HUES6 (cell line): ENCODE data around the gene FBLL1.
A peak's percentile ranks its signal among the peaks of the same experiment; 100 is the strongest.
"Not testable (repeated sequence)": the region's sequence is repeated elsewhere in the genome, so short reads cannot be mapped to it uniquely, and the experiment has no call there.

Source experiments
- H3K27ac ChIP-seq: 2 replicates; pipeline ENCODE4 v1.7.0; 2013; ENCODE audit warnings: low read depth, mild to moderate bottlenecking, low read length, inconsistent platforms
- H3K27me3 ChIP-seq: 2 replicates; pipeline ENCODE4 v1.6.1; 2013; ENCODE audit warnings: low read length; ENCODE audit not compliant: control insufficient read depth, insufficient read depth
- H3K36me3 ChIP-seq: 2 replicates; pipeline ENCODE4 v1.6.1; 2013; ENCODE audit warnings: low read length; ENCODE audit not compliant: control insufficient read depth, insufficient read depth
- H3K4me1 ChIP-seq: 2 replicates; pipeline ENCODE4 v1.6.1; 2013; ENCODE audit warnings: low read length; ENCODE audit not compliant: control insufficient read depth, insufficient read depth
- H3K4me3 ChIP-seq: 2 replicates; pipeline ENCODE4 v1.5.1; 2013; ENCODE audit warnings: low read depth, low read length
- H3K9ac ChIP-seq: one replicate; pipeline ENCODE4 v1.6.1; 2013; ENCODE audit warnings: mild to moderate bottlenecking, low read length
- H3K9me3 ChIP-seq: 2 replicates; pipeline ENCODE4 v1.6.1; 2013; ENCODE audit warnings: low read depth, low read length; ENCODE audit not compliant: control insufficient read depth, insufficient read depth

FBLL1 gene

DNA sequence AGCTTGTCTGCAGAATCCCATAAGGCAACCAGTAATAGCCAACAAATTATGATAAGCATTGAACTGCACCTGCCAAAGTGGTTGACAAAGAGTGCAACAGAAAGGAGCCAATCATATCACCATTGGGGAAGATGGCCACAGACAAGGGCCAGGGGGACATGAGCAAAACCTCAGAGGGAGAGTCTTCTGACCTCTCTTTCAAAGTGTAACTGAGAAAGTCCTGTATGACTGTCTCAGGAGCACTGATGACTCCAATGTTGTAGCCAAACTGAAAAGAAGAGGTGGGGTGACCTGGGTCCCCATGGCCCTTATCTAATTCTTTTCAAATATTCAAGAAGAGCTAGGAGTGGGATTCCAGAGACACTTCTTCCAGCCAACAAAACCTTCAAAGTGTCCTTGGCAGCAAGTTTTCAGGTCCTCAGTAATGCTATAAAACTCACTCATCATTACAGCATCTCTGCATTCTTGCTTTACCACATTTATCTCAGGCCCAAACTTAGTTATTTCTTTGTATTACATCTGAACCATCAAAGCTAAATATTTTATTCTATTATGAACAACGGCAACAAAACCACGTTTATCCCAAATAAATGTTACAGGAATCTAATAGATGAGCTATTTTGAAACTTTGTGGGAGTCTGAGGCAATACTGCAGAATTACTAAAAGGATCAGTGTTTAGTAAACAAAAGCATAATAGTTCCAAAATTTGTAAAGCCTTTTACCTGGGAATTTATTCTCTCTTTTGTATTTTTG lies 24.4 kb downstream of the FBLL1 start:
- H3K36me3 ChIP-seq = peaks cover 79% of the 10 kb centered on the region
- H3K4me3 ChIP-seq = no peak overlapping the region
- no peak overlapping the region for H3K9ac ChIP-seq
- no peaks in the 10 kb centered on the region for H3K9me3 ChIP-seq
- H3K27me3 ChIP-seq = no peaks in the 10 kb centered on the region
- no peaks in the 10 kb centered on the region for H3K4me1 ChIP-seq
- H3K27ac ChIP-seq = no peak overlapping the region

DNA sequence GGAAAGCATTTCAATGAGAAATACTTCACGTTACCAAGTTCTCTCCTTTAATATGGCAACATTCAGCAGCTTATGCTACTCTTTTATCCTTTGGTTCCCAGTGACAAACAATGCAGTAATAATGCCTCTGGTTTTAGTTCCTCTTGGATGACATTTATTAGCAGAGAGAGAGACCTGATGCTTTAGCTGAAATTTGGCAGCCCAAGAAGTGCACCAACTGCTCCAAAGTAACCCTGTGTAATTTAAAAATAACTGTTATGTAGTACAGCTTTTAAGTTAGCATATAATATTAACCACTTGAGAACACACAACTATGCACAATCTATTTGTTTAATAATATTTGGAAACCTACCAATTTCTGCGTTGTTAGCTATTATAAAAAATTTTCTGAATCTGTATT lies 28.3 kb downstream of the FBLL1 start:
- H3K9ac ChIP-seq = no peak overlapping the region
- H3K27ac ChIP-seq = no peak overlapping the region
- H3K36me3 ChIP-seq = peaks cover 94% of the 10 kb centered on the region
- no peak overlapping the region for H3K4me3 ChIP-seq
- no peaks in the 10 kb centered on the region for H3K4me1 ChIP-seq
- no peaks in the 10 kb centered on the region for H3K27me3 ChIP-seq
- H3K9me3 ChIP-seq = no peaks in the 10 kb centered on the region

DNA sequence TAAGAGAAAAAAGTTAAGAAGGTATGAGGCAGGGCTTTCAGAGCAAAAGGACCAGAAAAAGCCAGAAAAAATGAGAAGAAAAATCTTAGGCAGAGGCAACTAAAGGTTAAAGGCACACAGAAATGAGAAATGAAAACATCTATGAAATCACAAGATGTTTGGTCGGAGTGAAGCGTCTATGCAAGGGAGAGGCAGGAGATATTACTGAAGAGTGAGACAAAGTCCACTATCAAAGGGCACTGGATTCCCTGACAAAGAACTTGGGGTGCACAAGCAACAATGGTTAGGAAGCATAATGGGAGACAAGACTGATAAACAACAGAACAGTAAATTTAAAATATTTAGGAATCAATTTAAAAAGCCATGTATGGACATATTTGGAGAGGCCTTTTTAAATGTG lies 33.2 kb downstream of the FBLL1 start:
- Histone ChIP-seq H3K27me3 (no peaks in the 10 kb centered on the region), H3K4me1 (no peaks in the 10 kb centered on the region), H3K9me3 (no peaks in the 10 kb centered on the region), H3K27ac (no peak overlapping the region), H3K36me3 (peaks cover 95% of the 10 kb centered on the region), H3K4me3 (no peak overlapping the region), H3K9ac (no peak overlapping the region)

DNA sequence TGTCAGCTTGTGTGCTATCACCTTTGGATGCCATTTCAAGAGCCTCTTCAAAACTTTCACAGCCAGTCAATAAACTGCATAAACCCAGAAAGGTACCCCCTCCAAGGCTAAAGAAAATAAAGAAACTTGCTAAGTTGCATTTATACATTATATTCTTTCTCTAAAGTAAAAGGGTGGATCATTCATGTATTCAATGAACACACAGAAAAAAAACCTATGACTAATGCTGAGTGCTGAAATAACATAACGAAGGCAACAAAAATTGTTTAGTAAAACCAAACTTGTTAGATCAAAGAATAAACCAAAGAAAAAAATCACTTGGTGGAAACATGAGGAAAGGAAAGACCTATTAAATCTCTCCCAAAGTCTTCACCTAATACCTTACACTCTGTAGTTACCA lies 34.9 kb downstream of the FBLL1 start:
- H3K27ac ChIP-seq = no peak overlapping the region
- H3K9ac ChIP-seq = no peak overlapping the region
- H3K27me3 ChIP-seq = no peaks in the 10 kb centered on the region
- no peaks in the 10 kb centered on the region for H3K4me1 ChIP-seq
- H3K36me3 ChIP-seq = peaks cover 93% of the 10 kb centered on the region
- H3K9me3 ChIP-seq = no peaks in the 10 kb centered on the region
- no peak overlapping the region for H3K4me3 ChIP-seq

DNA sequence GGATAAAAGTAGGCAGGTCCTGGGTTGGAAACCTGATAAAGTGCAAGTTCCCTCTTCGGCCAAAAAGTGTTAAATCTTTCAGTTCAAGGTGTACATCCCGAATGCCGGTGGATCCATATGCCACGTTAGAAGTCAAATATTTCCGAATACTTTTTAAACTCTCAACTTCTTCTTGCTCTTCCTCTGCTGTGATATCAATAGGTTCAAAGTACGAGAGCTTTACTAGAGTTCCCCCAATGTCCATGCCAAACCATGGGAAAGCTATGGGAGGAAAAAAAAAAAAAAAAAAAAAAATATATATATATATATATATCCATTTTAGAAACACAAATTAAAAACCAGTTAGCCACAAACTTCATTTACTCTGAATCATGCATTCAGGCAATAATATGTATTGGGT lies 39.6 kb downstream of the FBLL1 start:
- Histone ChIP-seq H3K4me3 (no peak overlapping the region), H3K9ac (no peak overlapping the region), H3K4me1 (no peaks in the 10 kb centered on the region), H3K9me3 (no peaks in the 10 kb centered on the region), H3K27ac (no peak overlapping the region), H3K27me3 (no peaks in the 10 kb centered on the region), H3K36me3 (peaks cover 50% of the 10 kb centered on the region)

DNA sequence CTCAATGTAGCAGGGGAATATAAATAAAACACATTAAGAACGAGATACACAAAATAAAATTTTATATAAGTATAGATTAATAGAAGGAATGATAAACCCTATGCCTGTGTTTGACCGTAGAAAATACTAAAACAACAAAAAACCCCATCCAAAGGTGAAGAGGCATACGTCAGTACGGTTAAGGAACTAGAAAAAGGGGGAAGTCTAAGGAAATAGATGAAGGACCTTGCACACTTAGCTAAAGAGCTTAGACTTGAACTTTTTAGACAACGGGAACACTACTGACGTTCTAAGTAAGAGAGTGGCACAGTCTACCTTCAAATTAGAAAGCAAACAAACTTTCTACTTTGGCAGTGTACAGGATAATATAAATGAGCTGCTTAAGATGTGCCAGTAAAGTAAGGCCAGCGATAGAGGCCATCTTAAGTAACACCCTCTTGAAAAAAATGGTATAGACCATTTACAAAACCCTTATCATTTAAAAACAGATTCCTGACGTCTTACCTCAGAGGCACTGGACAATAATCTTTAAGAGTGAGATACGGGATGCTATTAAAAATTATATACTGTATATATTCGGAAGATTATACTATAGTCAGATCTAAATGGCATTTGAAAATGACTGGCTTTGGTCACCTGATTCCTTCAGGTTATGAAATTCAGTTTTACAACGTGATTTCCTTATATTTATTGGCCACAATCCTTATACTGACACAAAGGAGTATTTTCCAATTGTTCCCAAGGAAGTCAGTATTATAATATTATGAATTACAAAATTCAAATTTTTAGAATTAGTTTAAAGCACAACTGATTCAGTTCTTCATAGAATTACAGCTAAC lies 41.6 kb downstream of the FBLL1 start:
- Histone ChIP-seq H3K36me3 (peaks cover 44% of the 10 kb centered on the region), H3K9me3 (no peaks in the 10 kb centered on the region; the same call in 1 of the 2 replicates), H3K4me1 (peaks cover 3% of the 10 kb centered on the region; the same call in 1 of the 2 replicates), H3K9ac (no peak overlapping the region), H3K4me3 (no peak overlapping the region), H3K27ac (no peak overlapping the region), H3K27me3 (no peaks in the 10 kb centered on the region)

DNA sequence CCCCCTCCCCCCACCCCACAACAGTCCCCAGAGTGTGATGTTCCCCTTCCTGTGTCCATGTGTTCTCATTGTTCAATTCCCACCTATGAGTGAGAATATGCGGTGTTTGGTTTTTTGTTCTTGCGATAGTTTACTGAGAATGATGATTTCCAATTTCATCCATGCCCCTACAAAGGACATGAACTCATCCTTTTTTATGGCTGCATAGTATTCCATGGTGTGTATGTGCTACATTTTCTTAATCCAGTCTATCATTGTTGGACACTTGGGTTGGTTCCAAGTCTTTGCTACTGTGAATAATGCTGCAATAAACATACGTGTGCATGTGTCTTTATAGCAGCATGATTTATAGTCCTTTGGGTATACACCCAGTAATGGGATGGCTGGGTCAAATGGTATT lies 44.6 kb downstream of the FBLL1 start:
- H3K27me3 ChIP-seq, H3K4me3 ChIP-seq, H3K27ac ChIP-seq, H3K9me3 ChIP-seq, H3K9ac ChIP-seq: not testable (repeated sequence)
- H3K36me3 ChIP-seq = peaks cover 15% of the 10 kb centered on the region
- H3K4me1 ChIP-seq = peaks cover 10% of the 10 kb centered on the region

DNA sequence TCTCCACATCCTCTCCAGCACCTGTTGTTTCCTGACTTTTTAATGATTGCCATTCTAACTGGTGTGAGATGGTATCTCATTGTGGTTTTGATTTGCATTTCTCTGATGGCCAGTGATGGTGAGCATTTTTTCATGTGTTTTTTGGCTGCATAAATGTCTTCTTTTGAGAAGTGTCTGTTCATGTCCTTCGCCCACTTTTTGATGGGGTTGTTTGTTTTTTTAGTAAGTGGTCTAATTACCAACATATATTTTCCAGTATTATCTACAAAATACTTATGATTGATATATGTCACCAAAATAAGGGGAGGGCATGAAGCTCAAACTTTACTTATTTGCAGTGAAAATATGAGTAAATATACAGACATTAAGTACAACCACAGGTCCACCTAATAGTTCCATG lies 45.1 kb downstream of the FBLL1 start:
- not testable (repeated sequence) for H3K4me3 ChIP-seq, H3K9ac ChIP-seq, H3K27ac ChIP-seq, H3K27me3 ChIP-seq, H3K9me3 ChIP-seq
- Histone ChIP-seq H3K36me3 (peaks cover 15% of the 10 kb centered on the region; the same call in 1 of the 2 replicates), H3K4me1 (peaks cover 10% of the 10 kb centered on the region)

DNA sequence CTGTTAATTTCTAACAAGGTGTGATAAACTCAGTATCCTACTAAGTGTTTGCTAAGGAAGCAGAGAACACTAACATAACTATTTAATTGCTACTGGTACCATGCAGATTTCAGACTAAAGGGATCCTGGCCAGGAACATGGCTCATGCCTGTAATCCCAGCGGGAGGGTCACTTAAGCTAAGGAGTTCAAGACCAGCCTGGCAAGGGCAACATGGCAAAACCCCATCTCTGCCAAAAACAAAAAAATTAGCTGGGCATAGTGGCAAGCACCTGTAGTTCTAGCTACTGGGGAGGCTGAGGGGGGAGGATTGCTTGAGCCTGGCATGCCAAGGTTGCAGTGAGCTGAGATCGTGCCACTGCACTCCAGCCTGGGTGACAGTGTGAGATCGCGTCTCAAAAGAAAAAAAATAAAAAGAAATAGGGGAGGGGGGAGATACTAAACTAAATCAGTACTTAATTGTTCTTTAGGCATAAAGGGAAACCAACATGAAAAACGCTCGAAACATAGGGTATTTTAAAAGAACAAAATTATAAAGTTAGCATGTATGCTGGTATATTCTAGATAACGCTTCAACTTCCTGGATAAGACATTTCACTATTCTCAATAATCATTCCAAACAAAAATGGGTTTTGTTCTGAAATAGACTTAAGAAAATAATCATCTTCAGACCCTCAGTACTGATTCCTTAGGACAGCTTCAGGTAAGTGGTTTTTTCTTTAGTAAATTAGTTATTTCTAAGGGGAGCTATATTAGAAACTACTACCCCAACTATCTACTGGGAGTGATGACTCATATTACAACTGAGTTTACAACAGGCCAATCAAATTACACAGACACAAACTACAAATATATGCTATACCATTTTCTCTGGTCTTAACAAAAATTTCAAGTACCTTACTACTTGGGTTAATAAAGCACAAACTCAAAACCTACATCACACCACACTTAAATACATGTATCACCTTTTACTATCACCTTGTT lies 46.6 kb downstream of the FBLL1 start:
- peaks cover 19% of the 10 kb centered on the region for H3K4me1 ChIP-seq
- peaks cover 13% of the 10 kb centered on the region; the same call in 1 of the 2 replicates for H3K36me3 ChIP-seq
- no peaks in the 10 kb centered on the region for H3K27me3 ChIP-seq
- no peak overlapping the region for H3K9ac ChIP-seq
- no peak overlapping the region for H3K27ac ChIP-seq
- 0 out of 2 replicates have a peak overlapping the region, but pooled peaks have one; percentile 27 for H3K4me3 ChIP-seq
- H3K9me3 ChIP-seq = no peaks in the 10 kb centered on the region; the same call in 1 of the 2 replicates

DNA sequence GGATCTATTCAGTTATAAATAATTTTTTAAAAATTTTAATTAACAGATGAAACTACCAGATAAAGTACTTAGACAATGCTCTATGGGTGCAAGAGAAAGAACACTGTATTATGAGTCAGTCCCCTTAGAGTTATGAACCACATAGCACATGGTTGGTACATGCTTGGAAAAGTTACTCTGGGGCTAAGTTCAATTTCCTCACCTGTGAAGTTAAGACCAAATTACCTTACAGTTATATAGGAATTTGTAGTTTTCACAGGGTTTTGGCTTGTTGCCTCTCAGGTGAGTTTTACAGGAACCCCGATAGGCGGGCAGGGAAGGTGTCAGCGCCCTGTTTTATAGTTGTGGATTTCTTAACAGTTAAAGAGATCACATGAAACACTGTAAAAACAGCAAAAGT lies 48.9 kb downstream of the FBLL1 start:
- H3K9ac ChIP-seq = peak overlapping the region; percentile 95
- H3K9me3 ChIP-seq = no peaks in the 10 kb centered on the region; the same call in 1 of the 2 replicates
- no peaks in the 10 kb centered on the region for H3K27me3 ChIP-seq
- peaks cover 13% of the 10 kb centered on the region; the same call in 1 of the 2 replicates for H3K36me3 ChIP-seq
- peak overlapping the region; percentile 99 for H3K4me3 ChIP-seq
- no peak overlapping the region for H3K27ac ChIP-seq
- H3K4me1 ChIP-seq = peaks cover 20% of the 10 kb centered on the region
